Lower leg skin (tissue), 3 donors: Measurements from ENCODE around the gene TPSD1.

Experiments used
- POLR2A ChIP-seq, 2 donors: fragments of 450-650 bp; IDR thresholded peaks; one replicate each; pipeline ENCODE4 v1.6.1; 2016 to 2017; ENCODE audit warnings: antibody characterized with exemption in 2 of 2, mild to moderate bottlenecking in 1 of 2, moderate library complexity in 1 of 2
- TF ChIP-seq, protein P1 (sequence below), 3 donors: fragments of 450-650 bp; IDR thresholded peaks; one replicate each; pipeline ENCODE4 v1.5.1; 2016; ENCODE audit warnings: antibody characterized with exemption in 3 of 3, mild to moderate bottlenecking in 3 of 3, moderate library complexity in 2 of 3

DNA sequence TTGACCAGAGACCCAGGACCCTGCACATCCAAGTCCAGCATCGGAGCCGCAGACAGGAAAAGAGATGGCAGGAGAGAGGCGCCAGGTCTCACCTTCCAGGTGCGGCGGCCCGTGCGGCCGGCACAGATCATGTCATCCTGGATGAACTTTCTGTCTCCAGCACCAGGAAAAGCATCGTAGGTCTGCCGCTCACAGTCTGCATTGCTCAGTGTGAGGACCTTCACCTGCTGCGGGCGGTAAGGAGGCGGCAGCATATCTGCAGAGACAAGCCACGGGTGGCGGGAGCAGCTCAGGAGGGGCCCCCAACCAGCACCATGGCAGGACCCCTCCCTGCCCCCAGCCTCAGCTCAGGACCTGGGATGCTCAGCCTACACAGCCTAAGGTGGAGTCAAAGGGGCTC is 17.9 kb downstream of the TPSD1 start:
- TF ChIP-seq, protein P1, sequence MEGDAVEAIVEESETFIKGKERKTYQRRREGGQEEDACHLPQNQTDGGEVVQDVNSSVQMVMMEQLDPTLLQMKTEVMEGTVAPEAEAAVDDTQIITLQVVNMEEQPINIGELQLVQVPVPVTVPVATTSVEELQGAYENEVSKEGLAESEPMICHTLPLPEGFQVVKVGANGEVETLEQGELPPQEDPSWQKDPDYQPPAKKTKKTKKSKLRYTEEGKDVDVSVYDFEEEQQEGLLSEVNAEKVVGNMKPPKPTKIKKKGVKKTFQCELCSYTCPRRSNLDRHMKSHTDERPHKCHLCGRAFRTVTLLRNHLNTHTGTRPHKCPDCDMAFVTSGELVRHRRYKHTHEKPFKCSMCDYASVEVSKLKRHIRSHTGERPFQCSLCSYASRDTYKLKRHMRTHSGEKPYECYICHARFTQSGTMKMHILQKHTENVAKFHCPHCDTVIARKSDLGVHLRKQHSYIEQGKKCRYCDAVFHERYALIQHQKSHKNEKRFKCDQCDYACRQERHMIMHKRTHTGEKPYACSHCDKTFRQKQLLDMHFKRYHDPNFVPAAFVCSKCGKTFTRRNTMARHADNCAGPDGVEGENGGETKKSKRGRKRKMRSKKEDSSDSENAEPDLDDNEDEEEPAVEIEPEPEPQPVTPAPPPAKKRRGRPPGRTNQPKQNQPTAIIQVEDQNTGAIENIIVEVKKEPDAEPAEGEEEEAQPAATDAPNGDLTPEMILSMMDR (IDR thresholded peaks at IDR 0.05): no peak
- no peak for TF ChIP-seq POLR2A (IDR thresholded peaks at IDR 0.05)
